GM18511 (cell line): ENCODE measurements around the gene TPBG.
"Not testable (repeated sequence)": the region's sequence is repeated elsewhere in the genome, so short reads cannot be mapped to it uniquely, and the experiment has no call there.

Experiments used
- ATAC-seq: cut with Tn5 transposase; IDR thresholded peaks from one replicate; pipeline ENCODE4 v1.9.1; 2021; ENCODE audit warnings: mild to moderate bottlenecking, moderate library complexity; ENCODE audit not compliant: unreplicated experiment

The TPBG gene

GRCh38 chr6:82372656-82373055 is 9.0 kb downstream of the TPBG start:
- no peak for ATAC-seq

DNA sequence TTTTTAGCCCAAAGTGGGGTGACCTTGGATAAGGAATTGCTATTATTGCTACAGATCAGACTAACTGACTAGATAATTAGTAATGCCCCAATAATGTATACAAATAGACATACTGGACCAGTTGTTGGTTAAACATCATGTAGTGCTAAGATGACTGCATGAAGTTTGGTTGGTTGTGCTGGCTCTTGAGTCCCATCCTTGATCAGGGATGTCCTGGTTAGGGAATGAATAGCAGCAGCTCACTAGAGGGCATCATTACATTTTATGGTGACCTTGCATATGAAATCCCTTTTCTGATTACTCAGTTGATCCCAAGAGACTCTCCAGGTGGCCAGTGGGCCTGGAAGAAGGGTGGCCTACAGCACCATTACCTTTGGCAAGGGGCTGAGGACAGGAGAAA is 10.9 kb downstream of the TPBG start:
- no peak for ATAC-seq

DNA sequence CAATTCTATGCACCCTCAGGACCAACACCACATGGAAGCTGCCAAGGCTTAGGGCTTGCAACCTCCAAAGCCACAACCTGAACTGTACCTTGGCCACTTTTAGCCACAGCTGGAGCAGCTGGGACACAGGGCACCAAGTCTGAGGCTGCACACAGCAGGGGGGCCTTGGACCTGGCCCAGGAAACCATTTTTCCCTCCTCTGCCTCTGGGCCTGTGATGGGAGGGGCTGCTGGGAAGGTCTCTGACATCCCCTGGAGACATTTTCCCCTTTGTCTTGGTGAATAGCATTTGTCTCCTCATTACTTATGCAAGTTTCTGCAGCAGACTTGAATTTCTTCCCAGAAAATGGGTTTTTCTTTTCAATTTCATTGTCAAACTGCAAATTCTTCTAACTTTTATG is 13.0 kb downstream of the TPBG start:
- ATAC-seq: no peak

DNA sequence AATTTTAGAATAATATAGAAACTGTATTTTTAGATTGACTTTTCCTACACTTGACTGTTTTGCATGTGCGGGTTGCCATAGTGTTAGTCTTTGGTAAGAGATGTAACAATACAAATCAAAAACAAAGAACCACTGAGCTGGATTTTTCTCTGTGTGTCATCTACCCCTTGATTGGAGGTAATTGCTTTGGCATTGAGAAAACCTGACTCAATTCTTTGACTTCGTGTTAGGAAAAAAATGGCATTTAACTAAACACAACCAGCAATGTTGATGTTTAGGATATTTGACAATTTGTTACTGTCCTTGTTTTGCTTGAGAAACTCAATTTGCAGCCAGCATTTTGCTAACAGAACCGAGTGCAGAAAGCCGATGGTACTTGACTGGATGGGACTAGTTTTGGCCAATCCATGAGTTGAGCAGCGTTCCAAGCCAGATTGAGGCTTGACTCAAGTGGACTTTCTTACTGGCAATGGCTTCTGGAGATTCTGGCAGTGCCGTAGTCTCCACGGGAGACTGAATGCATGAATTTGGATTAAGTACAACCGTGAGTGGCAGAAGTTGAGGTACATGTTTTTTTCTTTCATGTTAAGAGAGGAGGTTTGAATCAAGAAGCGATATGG is 17.1 kb downstream of the TPBG start:
- ATAC-seq: no peak

DNA sequence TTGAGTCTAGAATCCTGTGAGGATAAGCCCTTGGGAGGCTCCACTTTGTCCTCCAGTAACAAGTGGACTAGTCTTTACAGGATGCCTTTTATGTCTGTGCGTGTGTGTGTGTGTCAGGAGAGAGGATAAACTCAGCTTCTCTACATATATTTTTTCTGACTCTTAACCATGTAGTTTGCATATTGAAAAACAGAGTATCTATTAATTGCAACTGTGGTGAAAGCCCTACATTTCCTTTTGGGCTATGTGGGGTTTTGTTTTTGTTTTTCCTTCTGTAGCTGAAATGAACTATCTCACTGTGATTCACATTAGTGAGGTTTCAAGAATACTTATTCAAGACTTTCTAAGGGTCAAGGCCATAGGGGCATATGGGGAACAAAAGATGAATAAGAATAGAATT is 17.7 kb downstream of the TPBG start:
- ATAC-seq: peak; percentile 84

DNA sequence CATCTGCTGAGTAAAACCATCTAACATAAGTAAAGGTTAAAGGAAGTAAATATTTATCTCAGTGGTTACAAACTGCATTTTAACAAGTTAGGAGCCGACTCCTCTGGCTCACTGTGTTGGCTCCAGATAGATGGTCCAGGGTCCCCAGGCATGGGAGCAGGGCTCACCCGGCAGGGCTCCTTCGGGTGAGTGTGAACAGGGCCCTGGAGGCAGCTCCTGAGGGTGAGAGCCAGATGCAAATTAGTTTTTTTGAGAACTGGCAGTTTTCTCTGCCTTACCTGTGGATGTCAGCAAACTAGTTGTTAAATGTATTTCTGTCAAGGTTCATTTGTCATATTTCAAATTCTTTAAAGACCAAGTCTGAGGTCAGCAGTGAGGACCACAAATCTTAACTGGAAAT is 21.5 kb downstream of the TPBG start:
- ATAC-seq: no peak

DNA sequence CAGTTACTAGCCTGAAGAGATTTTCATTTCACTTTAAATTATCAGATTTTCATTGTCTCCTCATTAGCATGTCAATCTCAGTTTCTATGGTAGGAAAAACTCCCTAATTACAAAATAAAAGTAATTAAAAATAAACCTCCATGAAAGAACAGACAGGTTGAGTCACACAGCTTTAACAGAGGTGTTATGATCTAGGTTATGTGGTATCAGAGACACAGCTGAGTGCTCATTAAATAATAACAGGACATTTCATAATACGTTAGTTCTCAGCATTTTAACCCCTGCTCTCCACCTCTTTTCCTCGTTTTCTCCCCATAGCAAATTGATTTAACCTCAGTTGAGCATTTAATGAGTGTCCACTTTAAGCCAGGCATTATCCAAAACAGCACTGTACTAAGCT is 21.9 kb downstream of the TPBG start:
- ATAC-seq: no peak

DNA sequence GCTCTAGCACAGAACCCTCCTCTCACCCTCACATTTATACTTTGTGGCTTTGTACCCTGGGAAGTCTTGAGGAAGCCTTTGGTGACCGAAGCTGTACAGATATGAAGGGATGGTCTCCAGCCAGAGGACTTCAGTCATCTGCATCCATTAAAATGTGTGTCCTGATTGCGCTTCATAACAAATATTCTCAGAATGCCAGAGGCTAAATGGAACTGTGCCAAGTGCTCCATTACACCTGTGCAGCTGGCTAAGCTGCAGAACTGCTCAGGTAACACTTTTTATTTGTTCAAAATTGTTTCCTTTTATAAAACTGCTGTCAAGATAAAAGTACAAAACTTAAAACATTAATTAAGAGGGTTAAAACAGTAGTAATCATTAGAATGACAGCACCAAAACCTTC is 22.3 kb downstream of the TPBG start:
- ATAC-seq: no peak

- ATAC-seq: not testable (repeated sequence)
Observed at GRCh38 chr6:82394770-82395169, 31.2 kb downstream of the TPBG start.

GRCh38 chr6:82396964-82397751 is 33.5 kb downstream of the TPBG start:
- no peak for ATAC-seq

GRCh38 chr6:82397962-82398692 is 34.5 kb downstream of the TPBG start:
- no peak for ATAC-seq

DNA sequence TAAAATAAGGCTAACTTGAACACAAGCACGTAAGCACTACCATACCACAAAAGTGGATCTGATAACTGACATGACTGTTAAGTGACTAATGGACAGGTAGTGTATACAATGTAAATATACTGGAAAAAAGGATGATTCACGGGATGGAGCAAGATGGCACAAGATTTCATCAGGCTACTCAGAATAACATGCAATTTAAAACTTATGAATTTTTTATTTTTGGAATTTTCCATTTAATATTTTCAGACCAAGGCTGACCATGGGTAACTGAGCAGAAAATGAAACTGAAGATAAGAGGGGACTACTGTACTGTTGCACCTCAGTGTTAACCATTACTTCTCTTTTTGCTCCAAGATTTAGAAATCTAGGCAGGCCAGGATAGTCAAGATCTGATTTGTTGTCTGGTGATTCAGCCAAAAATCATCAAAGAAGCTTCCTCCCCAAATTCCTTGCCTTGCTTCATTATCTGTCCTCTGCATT is 45.4 kb downstream of the TPBG start:
- no peak for ATAC-seq

DNA sequence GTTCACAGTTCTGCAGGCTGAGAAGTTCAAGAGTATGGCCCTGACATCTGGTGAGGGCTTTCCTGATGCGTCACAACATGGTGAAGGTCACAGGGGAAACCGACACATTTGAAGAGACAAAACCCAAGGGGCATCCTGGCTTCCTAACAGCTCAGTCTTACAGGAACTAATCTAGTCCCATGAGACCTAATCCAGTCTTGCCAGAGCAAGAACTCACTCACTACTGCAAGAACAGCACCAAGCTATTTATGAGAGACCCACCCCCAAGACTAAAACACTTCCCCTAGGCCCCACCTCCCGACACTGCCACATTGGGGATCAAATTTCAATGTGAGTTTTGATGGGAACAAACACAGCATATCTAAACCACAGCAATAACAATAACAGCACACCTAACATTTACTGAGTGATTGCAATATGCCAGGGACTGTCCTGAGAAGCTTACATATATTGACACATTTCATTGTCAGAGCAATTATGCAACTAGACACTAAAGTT is 46.6 kb downstream of the TPBG start:
- no peak for ATAC-seq

GRCh38 chr6:82413868-82414267 is 50.3 kb downstream of the TPBG start:
- no peak for ATAC-seq

DNA sequence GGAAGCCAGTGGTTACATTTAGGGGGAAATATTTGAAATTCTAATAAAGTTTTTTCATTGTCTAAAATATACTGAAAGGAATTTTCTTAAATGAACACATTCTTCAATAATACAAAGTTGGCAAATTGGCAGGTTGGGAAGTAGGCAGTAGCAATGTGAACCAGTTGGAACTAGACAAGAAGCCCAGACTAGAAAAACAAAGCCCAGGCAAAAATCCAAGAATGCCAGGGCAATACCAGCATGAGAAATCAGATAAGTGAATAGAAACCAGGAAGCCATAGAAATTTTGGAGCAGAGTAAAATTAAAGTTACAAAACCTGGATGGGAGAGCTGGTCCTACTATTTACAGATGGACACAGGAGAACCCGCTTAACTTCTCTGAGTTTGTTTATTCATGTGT is 52.2 kb downstream of the TPBG start:
- ATAC-seq: no peak

- no peak for ATAC-seq
Observed at GRCh38 chr6:82416346-82416745, 52.7 kb downstream of the TPBG start.
